T-helper 1 cell treated with Interleukin-12 subunit alpha and Interleukin-12 subunit beta and Interleukin-4 antibody, amounts not matched to agents 30 ng/mL and 1 ng/mL, for 36 hours (primary cell): Measurements from ENCODE around the gene NLRP9. TPM values are rescaled to one million over a fixed set of nuclear protein-coding genes. Genes with fewer than 3 reads are reported as not detected.
"Not testable (repeated sequence)": the region's sequence is repeated elsewhere in the genome, so short reads cannot be mapped to it uniquely, and the experiment has no call there.

Experiments
- intact Hi-C: fragments of 100-400 bp; cut with micrococcal nuclease; formaldehyde crosslinking; loops from one replicate; pipeline ENCODE4 v1.15.1; 2024
- total RNA-seq: library from RNA; stranded (reverse); gene quantifications from 2 replicates; pipeline ENCODE4 v1.2.3, GENCODE V29; 2022

Gene NLRP9
- not detected in 2 replicates for total RNA-seq

GRCh38 chr19:55738302-55738701, at the start of gene NLRP9:
TSS of gene NLRP9 (minus strand) at chr19:55738402. CDS start at chr19:55738374, 28 bp downstream.
- intact Hi-C loops, result no loop called here

- intact Hi-C loops, result no loop called here
Measured at GRCh38 chr19:55781112-55781511, 42.9 kb upstream of the NLRP9 start.

- intact Hi-C loops, result no loop called here
Measured at GRCh38 chr19:55778331-55778730, 40.1 kb upstream of the NLRP9 start.

- intact Hi-C loops, result no loop called here
Measured at GRCh38 chr19:55777528-55777927, 39.3 kb upstream of the NLRP9 start.

- intact Hi-C loops, result not testable (repeated sequence)
Measured at GRCh38 chr19:55769632-55770031, 31.4 kb upstream of the NLRP9 start.

- intact Hi-C loops, result not testable (repeated sequence)
Measured at GRCh38 chr19:55768818-55769217, 30.6 kb upstream of the NLRP9 start, which contains the start of gene RFPL4AL1. TSS of gene RFPL4AL1 (plus strand) at chr19:55769118. CDS start at chr19:55771805, 2,687 bp downstream.

- intact Hi-C loops, result no loop called here
Measured at GRCh38 chr19:55766466-55766865, 28.3 kb upstream of the NLRP9 start.

- intact Hi-C loops, result not testable (repeated sequence)
Measured at GRCh38 chr19:55758797-55759196, 20.6 kb upstream of the NLRP9 start, which contains the start of gene RFPL4A. TSS of gene RFPL4A (plus strand) at chr19:55759097. CDS start at chr19:55761801, 2,704 bp downstream.

GRCh38 chr19:55756808-55757207, 18.6 kb upstream of the NLRP9 start:
- intact Hi-C loops, result not testable (repeated sequence)

- intact Hi-C loops, result no loop called here
Measured at GRCh38 chr19:55753401-55753800, 15.2 kb upstream of the NLRP9 start.

- intact Hi-C loops, result no loop called here
Measured at GRCh38 chr19:55750715-55751114, 12.5 kb upstream of the NLRP9 start.

- intact Hi-C loops, result not testable (repeated sequence)
Measured at GRCh38 chr19:55730378-55730777, 7.8 kb downstream of the NLRP9 start.

- intact Hi-C loops, result no loop called here
Measured at GRCh38 chr19:55723491-55723890, 14.7 kb downstream of the NLRP9 start.

GRCh38 chr19:55720801-55721200, 17.4 kb downstream of the NLRP9 start:
- intact Hi-C loops, result no loop called here

- intact Hi-C loops, result no loop called here
Measured at GRCh38 chr19:55720214-55720746, 17.9 kb downstream of the NLRP9 start.

GRCh38 chr19:55717879-55718711, 20.1 kb downstream of the NLRP9 start:
- intact Hi-C loops, result not testable (repeated sequence)

- intact Hi-C loops, result no loop called here
Measured at GRCh38 chr19:55717251-55717650, 21.0 kb downstream of the NLRP9 start.

GRCh38 chr19:55716531-55716930, 21.7 kb downstream of the NLRP9 start:
- intact Hi-C loops, result no loop called here

GRCh38 chr19:55712804-55713631, 25.2 kb downstream of the NLRP9 start:
- intact Hi-C loops, result no loop called here

GRCh38 chr19:55711719-55712118, 26.5 kb downstream of the NLRP9 start:
- intact Hi-C loops, result no loop called here

- intact Hi-C loops, result no loop called here
Measured at GRCh38 chr19:55705972-55706371, 32.2 kb downstream of the NLRP9 start.
